Ovary (tissue), 9 donors: ENCODE data around the gene KATNA1. TPM values are rescaled to one million over a fixed set of nuclear protein-coding genes. Genes with fewer than 3 reads are reported as not detected.

Experiments
- DNase-seq, 5 donors: peaks; one replicate each; pipeline ENCODE4 v3.0.0-alpha.2; 2019 to 2020
- H3K27ac ChIP-seq, 2 donors: fragments of 200-600 bp; one replicate each; pipeline versions ENCODE4 v1.5.1 to v1.8.0; 2019 to 2022
- H3K27me3 ChIP-seq: fragments of 200-600 bp; one replicate; pipeline ENCODE4 v1.8.0; 2022
- H3K36me3 ChIP-seq: fragments of 200-600 bp; sonication (generic); one replicate; pipeline ENCODE4 v1.5.1; 2019
- H3K4me1 ChIP-seq: one replicate; pipeline ENCODE4 v1.8.1; 2013; ENCODE audit warnings: mild to moderate bottlenecking, moderate library complexity; ENCODE audit not compliant: insufficient read depth
- H3K4me3 ChIP-seq: fragments of 200-600 bp; sonication (generic); one replicate; pipeline ENCODE4 v1.5.1; 2017
- H3K9me3 ChIP-seq, 2 donors: fragments of 200-600 bp in 1 of 2; sonication (generic) in 1 of 2; one replicate each; pipeline versions ENCODE4 v1.5.1 to v1.8.1; 2013 to 2019; ENCODE audit warnings: mild to moderate bottlenecking in 1 of 2, moderate library complexity in 1 of 2
- CTCF ChIP-seq, 3 donors: fragments of 450-650 bp in 2 of 3; fragments of 200-600 bp in 1 of 3; IDR thresholded peaks; one replicate each; pipeline versions ENCODE4 v1.5.1 to v1.8.0; 2016 to 2022; ENCODE audit warnings: antibody characterized with exemption in 3 of 3, mild to moderate bottlenecking in 1 of 3
- EP300 ChIP-seq: sonication (generic); formaldehyde crosslinking; IDR thresholded peaks from one replicate; pipeline ENCODE4 v1.6.1; 2017; ENCODE audit warnings: antibody characterized with exemption
- POLR2A ChIP-seq: fragments of 450-650 bp; IDR thresholded peaks from one replicate; pipeline ENCODE4 v1.6.1; 2017; ENCODE audit warnings: antibody characterized with exemption, mild to moderate bottlenecking, moderate library complexity
- WGBS, 3 donors: extraction: QIAGEN DNeasy Blood & Tissue Kit in 1 of 3; methylation state at CpG; one replicate each; pipeline versions ENCODE4 v1.1.5 to v1.1.7; 2013 to 2017; 5-methylcytosine and 5-hydroxymethylcytosine counted together
- intact Hi-C, 4 donors: fragments of 100-400 bp; cut with DNase I; formaldehyde crosslinking; loops; one replicate each; pipeline versions ENCODE4 v1.11.0 to v1.15.1; 2022 to 2023
- polyA plus RNA-seq, 2 donors: library from polyadenylated mRNA; stranded (reverse); fragments of 200-250 nt in 1 of 2; fragments of 350-450 nt in 1 of 2; fragmentation: Illumina TruSeq in 1 of 2; extraction: RNeasy Lipid Tissue Mini Kit (QIAGEN cat#74804) in 1 of 2; gene quantifications; one replicate each; pipeline ENCODE4 v1.2.3, GENCODE V29; 2013 to 2014
- total RNA-seq, 7 donors: library from RNA; depleted of rRNA in 2 of 7; stranded (reverse); fragments of >200 nt in 2 of 7; fragmentation: NEBNext Ultra II Directional in 3 of 7; extraction: Animal tissue kit (Norgen Biotek cat#: 25700) in 3 of 7; gene quantifications; one replicate each; pipeline versions ENCODE4 v1.1.0 to v1.2.4, GENCODE V29; 2016 to 2023
- donor health status: DM: no; HTN: no; CAD: no; lungs with moderate emphysema.
- donor health status: DM: no; HTN: no; CAD: no.
- donor health status: Bipolar disorder and iron deficiency.
- donor health status: DM: yes; HTN: yes; CAD: no.
- donor health status: DM: no; HTN: no; CAD: no.
- donor health status: DM: yes; HTN: yes; CAD: no.

The KATNA1 gene
- total and polyA plus RNA-seq, 9 donors: 10.6 to 31.4 (median 19.0) TPM

- TF ChIP-seq POLR2A: no peak
- TF ChIP-seq CTCF (IDR thresholded peaks at IDR 0.05): peak; percentile 31 to 61 (median 36)
- Histone ChIP-seq H3K4me1 (no peaks in the 10 kb centered on the region), H3K27ac (peak within 1 kb of the TSS; percentile 86 to 90), H3K27me3 (no peaks in the 10 kb centered on the region), H3K4me3 (peak within 1 kb of the TSS; percentile 91), H3K36me3 (no peaks in the 10 kb centered on the region), H3K9me3 (no peaks in the 10 kb centered on the region)
- WGBS, 3 donors: 0 to 1% (median 1%) methylated on average over 40 to 59 of the region's 59 CpGs
- DNase-seq: peak; percentile 90 to 97 (median 94)
- intact Hi-C loops: no loop called here
Observed at GRCh38 chr6:149565527-149566409, 82.7 kb downstream of the KATNA1 start, which contains the start of gene GINM1. GINM1 (plus strand) TSS chr6:149566375; CDS start chr6:149566415, 40 bp downstream.

GRCh38 chr6:149563928-149564325 lies 84.6 kb downstream of the KATNA1 start:
- H3K4me3 ChIP-seq: no peak overlapping the region
- H3K27ac ChIP-seq: no peak overlapping the region
- WGBS, 3 donors: 58 to 67% (median 66%) methylated on average over 3 of the region's 3 CpGs
- H3K9me3 ChIP-seq: no peaks in the 10 kb centered on the region
- no peak for TF ChIP-seq POLR2A
- no peak for TF ChIP-seq EP300
- no peak for TF ChIP-seq CTCF (IDR thresholded peaks at IDR 0.05)
- no peak for DNase-seq
- H3K27me3 ChIP-seq: no peaks in the 10 kb centered on the region
- intact Hi-C loops: no loop called here
- no peaks in the 10 kb centered on the region for H3K4me1 ChIP-seq
- no peaks in the 10 kb centered on the region for H3K36me3 ChIP-seq

DNA sequence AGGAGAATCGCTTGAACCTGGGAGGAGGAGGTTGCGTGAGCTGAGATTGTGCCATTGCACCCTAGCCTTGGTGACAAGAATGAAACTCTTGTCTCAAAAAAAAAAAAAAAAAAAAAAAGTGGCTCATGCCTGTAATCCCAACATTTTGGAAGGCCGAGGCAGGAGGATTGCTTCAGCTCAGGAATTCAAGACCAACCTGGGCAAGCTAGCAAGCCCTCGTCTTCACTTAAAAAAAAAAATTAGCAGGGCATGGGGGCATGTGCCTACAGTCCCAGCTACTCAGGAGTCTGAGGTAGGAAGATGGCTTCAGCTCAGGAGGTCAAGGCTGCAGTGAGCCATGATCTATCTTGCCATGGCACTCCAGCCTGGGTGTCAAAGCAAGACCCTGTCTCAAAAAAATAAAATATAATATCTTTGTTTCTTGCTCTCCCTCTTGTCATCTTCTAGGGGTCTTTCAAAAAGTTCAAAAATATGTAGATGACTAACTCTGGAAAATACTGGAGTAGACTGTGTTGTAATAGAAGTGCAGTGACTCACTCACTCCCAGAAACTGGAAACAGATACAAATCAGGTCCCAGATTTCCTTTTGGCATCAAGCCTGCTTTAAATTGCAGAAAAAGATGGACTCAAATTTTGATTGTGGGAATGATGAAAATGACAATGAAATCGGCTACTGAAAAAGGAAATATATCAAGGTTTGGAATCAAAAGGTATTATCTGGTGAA lies 85.1 kb downstream of the KATNA1 start:
- no peak for DNase-seq
- TF ChIP-seq CTCF (IDR thresholded peaks at IDR 0.05): no peak
- TF ChIP-seq POLR2A: no peak
- TF ChIP-seq EP300: no peak
- WGBS, 3 donors: 80 to 88% (median 86%) methylated on average over 5 of the region's 5 CpGs
- Histone ChIP-seq H3K27ac (no peak overlapping the region), H3K4me3 (no peak overlapping the region), H3K4me1 (no peaks in the 10 kb centered on the region), H3K27me3 (no peaks in the 10 kb centered on the region), H3K9me3 (no peaks in the 10 kb centered on the region), H3K36me3 (no peaks in the 10 kb centered on the region)
- intact Hi-C loops: no loop called here

- no peaks in the 10 kb centered on the region for H3K36me3 ChIP-seq
- no peaks in the 10 kb centered on the region for H3K4me1 ChIP-seq
- no peaks in the 10 kb centered on the region for H3K27me3 ChIP-seq
- DNase-seq: no peak
- 63 to 77% (median 72%) methylated on average over 3 of the region's 3 CpGs for WGBS, 3 donors
- H3K27ac ChIP-seq: no peak overlapping the region
- intact Hi-C loops: no loop called here
- no peak for TF ChIP-seq POLR2A
- no peak for TF ChIP-seq EP300
- TF ChIP-seq CTCF (IDR thresholded peaks at IDR 0.05): no peak
- H3K9me3 ChIP-seq: no peaks in the 10 kb centered on the region
- H3K4me3 ChIP-seq: no peak overlapping the region
Observed at GRCh38 chr6:149560736-149561135, 87.8 kb downstream of the KATNA1 start.
